GM19324 (cell line): ENCODE results near the gene MYO3B.
"Not testable (repeated sequence)": the region's sequence is repeated elsewhere in the genome, so short reads cannot be mapped to it uniquely, and the experiment has no call there.

Source experiments
- ATAC-seq: cut with Tn5 transposase; IDR thresholded peaks from one replicate; pipeline ENCODE4 v1.9.1; 2021; ENCODE audit warnings: mild to moderate bottlenecking, moderate library complexity; ENCODE audit not compliant: unreplicated experiment, low FRiP score

Gene MYO3B

GRCh38 chr2:170455617-170456426, 277.9 kb downstream of the MYO3B start:
- ATAC-seq: no peak

GRCh38 chr2:170456914-170457313, 279.0 kb downstream of the MYO3B start:
- no peak for ATAC-seq

- no peak for ATAC-seq
Measured at GRCh38 chr2:170457742-170458141, 279.8 kb downstream of the MYO3B start.

- ATAC-seq: no peak
Measured at GRCh38 chr2:170461889-170462288, 283.9 kb downstream of the MYO3B start.

GRCh38 chr2:170462433-170463205, 284.7 kb downstream of the MYO3B start:
- ATAC-seq: no peak

- ATAC-seq: no peak
Measured at GRCh38 chr2:170463206-170463537, 285.2 kb downstream of the MYO3B start.

GRCh38 chr2:170464268-170464667, 286.3 kb downstream of the MYO3B start:
- ATAC-seq: no peak

GRCh38 chr2:170465241-170465640, 287.3 kb downstream of the MYO3B start:
- ATAC-seq: no peak

- no peak for ATAC-seq
Measured at GRCh38 chr2:170466632-170467031, 288.7 kb downstream of the MYO3B start.

GRCh38 chr2:170467568-170468422, 289.8 kb downstream of the MYO3B start:
- ATAC-seq: no peak

- ATAC-seq: no peak
Measured at GRCh38 chr2:170468557-170468956, 290.6 kb downstream of the MYO3B start.

GRCh38 chr2:170472498-170472897, 294.6 kb downstream of the MYO3B start:
- ATAC-seq: not testable (repeated sequence)

- ATAC-seq: no peak
Measured at GRCh38 chr2:170475878-170476277, 297.9 kb downstream of the MYO3B start.

- no peak for ATAC-seq
Measured at GRCh38 chr2:170477630-170478029, 299.7 kb downstream of the MYO3B start.

GRCh38 chr2:170481201-170481600, 303.3 kb downstream of the MYO3B start:
- no peak for ATAC-seq

- no peak for ATAC-seq
Measured at GRCh38 chr2:170484552-170484951, 306.6 kb downstream of the MYO3B start.

GRCh38 chr2:170485254-170486026, 307.5 kb downstream of the MYO3B start:
- ATAC-seq: no peak

GRCh38 chr2:170486730-170487129, 308.8 kb downstream of the MYO3B start:
- no peak for ATAC-seq

GRCh38 chr2:170488807-170489206, 310.9 kb downstream of the MYO3B start:
- no peak for ATAC-seq

GRCh38 chr2:170492010-170492409, 314.1 kb downstream of the MYO3B start:
- ATAC-seq: no peak
